Activated CD8-positive, alpha-beta memory T cell treated with anti-CD3 and anti-CD28 coated beads for 48 hours (primary cell): ENCODE data around the gene RNF166.

ENCODE experiments used
- DNase-seq, 3 experiments: peaks; one replicate each; pipeline ENCODE4 v3.0.0-alpha.2; 2020; ENCODE audit warnings: low read depth in 2 of 3, low spot score in 2 of 3

The RNF166 gene

GRCh38 chr16:88739139-88739976, 33.1 kb upstream of the RNF166 start:
- no peak for DNase-seq

DNA sequence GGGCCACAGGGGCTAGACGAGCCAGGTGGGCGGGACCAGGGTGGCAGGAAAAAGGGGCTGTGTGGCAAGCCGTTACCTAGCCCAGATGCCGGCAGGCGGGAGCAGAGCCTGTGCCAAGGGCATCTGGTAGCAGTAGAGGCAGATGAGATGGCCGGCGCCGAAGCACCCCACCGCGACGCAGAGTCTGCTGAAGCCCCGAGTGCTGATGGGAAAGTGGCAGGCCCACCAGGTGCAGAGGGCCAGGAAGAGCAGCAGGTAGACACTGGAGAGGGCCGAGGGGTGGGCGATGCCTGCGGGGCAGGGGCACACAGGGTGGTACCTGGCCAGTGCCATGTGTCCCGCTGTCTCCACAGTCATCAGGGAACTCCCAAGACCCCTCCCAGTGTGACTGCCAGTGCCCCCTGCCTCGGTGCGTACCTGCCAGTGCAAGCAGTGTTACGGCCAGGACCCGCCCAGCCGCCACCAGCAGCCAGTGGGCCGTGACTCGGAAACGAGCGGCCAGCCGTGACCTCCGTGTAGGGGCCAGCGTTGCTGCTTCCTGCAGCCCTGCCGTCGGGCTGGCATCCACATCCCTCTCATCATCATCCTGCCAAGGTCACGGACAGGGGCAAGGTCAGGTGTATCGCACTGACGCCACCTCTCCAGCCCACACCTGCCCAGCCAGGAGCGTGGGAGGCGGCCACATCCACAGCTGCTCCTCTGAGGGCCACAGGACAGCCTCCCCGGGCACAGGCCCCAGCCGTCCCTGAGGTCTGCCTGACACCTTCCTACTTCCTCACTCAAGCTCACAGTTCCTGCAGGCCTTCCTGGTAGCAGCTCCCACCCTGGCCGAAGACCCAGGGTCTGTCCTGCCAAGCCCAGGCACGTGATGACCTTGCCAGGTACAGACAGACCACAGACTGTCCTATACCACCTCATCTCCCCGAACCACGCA, 32.2 kb upstream of the RNF166 start:
- DNase-seq: no peak

- DNase-seq: peak; percentile 39 to 56 (median 47)
Observed at GRCh38 chr16:88737298-88738150, 31.3 kb upstream of the RNF166 start.

DNA sequence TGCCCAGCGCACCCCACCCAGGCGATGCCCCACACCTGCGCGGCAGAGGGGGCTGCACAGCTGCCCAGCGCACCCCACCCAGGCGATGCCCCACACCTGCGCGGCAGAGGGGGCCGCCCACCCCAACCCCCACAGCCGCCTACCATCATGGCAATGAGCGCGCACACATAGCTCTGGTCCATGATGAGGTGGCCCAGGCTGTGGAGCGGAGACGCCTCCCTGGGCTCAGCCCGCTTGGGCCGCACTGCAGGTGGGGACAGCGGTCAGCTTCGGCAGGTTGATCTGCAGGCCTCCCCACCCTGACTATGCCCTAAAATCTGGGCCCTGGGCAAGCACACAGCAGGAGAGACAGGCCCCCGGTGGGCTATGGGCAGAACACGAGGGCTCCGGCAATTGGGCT, 30.3 kb upstream of the RNF166 start:
- DNase-seq: no peak

DNA sequence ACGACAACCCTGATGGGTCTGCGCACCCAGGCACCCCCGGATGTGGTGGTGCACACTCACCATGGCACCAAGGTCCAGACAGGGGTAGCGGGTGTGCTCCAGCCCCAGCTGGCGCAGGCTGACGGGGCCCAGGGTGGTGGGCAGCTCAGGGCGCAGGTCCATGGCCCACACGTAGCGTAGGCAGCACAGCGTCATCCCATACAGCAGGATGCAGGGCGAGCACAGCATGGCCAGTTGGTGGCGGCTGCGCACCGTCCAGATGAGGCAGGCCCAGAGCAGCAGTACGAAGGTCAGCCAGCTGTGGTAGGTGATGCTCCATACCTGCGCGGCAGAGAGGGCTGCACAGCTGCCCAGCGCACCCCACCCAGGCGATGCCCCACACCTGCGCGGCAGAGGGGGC, 29.9 kb upstream of the RNF166 start:
- no peak for DNase-seq

GRCh38 chr16:88735616-88736015, 29.4 kb upstream of the RNF166 start:
- DNase-seq: no peak

DNA sequence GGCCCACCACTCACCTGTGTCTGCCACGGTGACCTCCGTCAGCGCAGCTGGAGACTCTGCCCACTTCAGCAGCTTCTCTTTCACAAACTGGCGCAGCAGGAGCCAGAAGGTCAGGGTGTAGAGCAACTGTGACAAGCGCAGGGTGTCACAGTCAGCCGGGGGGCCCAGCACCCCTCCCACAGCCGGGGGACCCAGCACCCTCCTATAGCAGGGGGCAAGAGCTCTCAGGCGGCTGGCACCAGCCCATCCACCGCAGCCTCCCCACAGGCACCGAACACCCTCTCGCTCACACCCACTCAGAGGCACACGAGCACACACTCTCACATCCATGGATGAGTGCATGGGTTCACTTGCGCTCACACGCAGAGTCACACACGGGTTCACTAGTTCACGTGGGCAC, 28.9 kb upstream of the RNF166 start:
- DNase-seq: no peak

- DNase-seq: no peak
Observed at GRCh38 chr16:88734361-88734728, 28.1 kb upstream of the RNF166 start.

DNA sequence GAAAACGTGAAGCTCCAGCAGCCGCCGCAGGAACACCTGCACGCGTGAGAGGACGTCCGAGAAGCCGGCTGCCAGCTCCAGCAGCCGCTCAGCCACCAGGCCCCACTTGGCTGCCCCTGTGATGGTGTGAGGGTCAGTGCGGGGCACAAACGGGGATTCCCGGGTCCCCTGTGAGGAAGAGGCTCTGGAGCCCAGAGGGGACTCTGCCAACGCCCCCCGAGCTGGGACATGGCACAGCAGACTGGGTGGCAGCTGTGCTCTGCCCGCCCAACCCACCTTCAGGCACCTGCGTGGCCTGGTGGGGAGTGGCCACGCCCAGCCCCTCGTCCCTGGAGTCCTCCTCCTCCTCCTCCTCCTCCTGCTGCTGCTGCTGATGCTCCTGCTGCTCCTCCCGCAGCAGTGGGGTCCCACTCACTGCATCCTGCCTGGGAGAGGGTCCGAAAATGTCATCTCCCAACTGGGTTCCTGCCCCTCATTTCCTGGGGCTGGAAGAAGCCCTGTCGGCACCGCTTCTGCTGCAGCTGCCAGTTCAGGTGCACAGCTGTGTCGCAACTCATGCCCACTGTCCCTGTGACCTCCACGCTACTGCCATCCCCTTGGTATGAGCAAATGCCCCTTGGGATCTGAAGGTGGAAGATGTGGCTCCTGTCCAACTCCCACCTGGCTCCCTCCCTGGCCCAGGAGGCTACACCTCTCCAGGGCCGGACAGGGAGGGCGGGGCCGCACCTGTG, 27.6 kb upstream of the RNF166 start:
- no peak for DNase-seq

- DNase-seq: no peak
Observed at GRCh38 chr16:88732961-88733294, 26.7 kb upstream of the RNF166 start.

DNA sequence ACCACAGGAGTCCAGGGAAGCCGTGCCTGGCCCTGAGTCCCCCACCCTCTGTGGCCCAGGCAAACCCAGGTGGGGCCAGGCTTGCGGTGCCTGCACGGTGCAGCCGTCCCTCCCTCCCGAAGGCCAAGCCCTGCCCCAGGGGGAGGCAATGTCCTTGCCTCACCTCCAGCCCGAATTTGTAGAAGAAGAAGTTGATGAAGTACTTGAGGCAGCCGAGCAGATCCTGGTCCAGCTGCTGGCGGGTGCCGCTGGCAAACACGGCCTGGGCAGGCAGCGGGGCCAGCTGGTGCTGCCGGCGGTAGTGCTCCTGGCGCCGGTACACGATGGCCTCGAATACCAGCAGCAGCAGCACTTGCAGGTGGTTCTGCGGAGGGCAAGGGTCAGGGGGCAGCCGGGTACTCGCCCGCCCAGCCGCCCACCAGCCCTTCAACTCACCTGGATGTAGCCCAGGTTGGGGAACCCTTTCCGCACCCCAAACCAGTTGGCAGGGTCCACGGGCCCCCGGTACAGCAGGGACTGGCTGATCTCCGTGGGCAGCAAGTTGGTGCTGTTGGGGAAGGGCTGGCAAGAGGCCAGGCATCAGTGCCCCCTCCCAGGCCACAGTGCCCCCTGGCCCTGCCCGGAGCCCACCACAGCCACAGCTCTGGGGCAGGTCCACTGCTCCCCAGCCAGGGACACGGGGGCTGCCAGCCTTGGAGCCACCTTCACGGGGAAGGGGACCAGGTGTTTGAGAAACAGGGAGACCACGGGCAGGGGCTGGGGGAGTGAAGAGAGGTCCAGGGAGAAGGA, 26.2 kb upstream of the RNF166 start:
- no peak for DNase-seq

GRCh38 chr16:88731699-88732098, 25.5 kb upstream of the RNF166 start:
- DNase-seq: no peak

DNA sequence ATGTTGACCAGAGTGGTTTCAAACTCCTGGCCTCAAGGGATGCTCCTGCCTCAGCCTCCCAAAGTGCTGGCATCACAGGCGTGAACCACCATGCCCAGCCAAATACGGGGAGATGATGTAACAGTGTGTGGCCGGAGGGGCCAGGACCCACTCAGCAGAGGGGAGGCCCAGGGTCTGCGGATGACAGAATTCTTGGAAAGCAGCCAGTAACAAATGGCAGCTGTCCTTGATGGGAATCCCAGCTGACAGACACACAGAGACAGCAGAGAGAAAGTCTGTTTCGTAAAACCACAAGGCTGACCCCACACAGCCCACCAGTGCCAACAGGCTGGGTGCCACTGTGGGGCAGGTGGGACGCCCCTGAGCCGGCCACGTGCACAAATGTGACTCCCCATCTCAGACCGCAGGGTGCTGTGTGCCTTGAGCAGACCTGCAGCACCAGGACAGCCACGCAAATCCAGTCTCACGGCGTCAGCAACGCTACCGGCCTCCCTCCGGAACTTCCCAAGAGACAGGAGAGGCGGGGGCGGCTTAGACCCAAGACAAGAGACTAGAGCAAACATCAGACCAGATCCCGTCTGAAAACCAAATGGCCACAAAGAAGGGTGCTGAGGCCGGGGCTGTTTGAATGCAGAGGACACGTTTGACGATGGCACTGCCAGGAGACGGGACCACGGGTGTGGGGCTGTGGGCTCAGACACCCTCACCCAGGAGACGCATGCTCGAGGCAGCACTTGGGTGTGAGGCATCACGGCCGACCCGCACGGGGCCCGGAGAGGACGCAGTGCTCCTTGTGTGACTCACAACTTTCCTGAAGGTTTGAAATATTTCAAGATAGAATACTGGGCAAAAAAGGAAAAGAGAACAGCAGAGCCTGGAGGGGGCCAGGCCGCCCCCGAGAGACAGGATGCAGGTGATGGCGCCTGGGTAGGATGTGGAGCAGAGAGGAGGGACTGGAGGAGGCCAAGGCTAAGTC, 24.7 kb upstream of the RNF166 start:
- no peak for DNase-seq

DNA sequence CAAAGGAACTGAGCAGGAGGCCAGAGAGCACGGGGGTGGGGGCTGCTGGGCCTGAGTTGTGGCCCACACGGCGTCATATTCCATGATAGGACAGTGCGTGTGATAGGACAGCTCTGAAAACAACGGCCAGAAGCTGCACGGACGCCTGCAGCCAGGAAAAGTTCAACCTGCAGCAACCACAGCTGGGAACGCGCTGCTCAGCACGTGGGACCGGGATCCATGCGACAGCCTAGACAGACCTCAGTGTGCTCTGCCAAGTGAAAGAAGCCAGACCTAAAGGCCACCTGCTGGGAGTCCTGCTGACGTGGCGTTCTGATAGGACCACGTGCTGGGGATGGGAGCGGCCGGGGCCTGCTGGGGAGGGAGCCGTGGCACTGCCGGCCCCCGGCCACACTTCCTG, 21.7 kb upstream of the RNF166 start:
- DNase-seq: no peak

GRCh38 chr16:88726981-88727380, 20.8 kb upstream of the RNF166 start:
- no peak for DNase-seq

DNA sequence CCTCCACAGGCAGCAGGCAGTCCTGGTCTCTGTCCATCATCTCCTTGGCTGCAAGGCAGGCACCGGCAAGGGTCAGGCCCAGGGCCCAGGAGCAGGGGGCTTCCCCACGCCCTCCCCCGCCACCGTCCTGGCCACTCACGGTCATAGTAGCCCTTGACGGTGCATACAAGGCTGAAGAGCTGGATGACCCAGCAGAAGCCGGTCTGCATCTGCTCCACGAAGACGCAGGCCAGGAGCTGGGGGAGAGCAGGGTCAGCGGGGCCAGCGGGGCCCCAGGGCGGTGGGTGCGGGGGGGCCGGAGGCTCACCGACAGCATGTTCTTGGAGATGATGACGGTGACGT, 20.2 kb upstream of the RNF166 start:
- DNase-seq: no peak

- no peak for DNase-seq
Observed at GRCh38 chr16:88725609-88726407, 19.6 kb upstream of the RNF166 start.
